HG02642 (cell line): ENCODE data around the gene CDKAL1.
"Not testable (repeated sequence)": the region's sequence is repeated elsewhere in the genome, so short reads cannot be mapped to it uniquely, and the experiment has no call there.

Experiments
- ATAC-seq: cut with Tn5 transposase; IDR thresholded peaks from one replicate; pipeline ENCODE4 v1.9.1; 2021; ENCODE audit warnings: mild to moderate bottlenecking; ENCODE audit not compliant: unreplicated experiment, poor library complexity

The CDKAL1 gene

DNA sequence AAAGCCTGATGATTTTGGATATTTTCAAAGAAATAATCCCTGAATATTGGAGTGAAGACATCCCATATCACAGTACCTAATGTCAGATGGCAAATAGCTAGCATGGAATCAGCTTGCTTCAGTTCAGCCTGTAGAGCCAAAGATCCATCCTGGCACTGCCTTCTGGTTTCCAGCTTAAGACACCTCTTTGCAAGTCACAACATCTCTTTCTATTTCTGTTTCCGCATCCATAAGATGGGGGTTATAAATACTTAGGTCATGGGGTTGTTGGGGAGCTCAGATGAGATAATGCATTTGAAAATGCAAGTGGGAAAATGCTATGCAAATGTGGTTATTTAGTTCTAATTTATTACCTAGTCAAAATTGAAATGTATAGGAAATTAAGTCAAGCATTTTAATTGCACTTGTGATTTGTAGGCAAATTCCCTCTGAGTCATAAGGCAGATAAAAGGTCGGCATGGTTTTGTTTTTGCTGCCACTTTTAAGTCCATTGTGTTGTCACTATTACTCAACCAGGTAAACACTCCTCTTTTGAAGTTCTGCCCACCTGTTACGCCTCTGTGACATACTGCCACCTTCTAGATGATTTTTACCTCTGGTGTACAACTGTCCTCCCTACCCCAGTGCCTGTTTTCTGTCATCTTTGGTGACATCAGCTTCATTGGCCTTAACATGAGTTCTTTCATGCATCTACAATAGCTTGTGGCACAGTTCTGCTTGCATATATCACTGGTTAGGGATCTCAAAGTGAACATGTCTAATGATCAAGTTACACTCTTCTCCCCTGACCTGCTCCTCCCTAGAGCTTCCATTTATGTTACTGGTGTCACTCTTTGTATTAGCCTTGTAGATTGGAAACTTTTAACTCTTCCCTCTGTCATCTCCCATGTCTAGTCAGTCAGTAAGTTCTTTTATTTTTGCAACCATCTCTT, 96.6 kb downstream of the CDKAL1 start:
- no peak for ATAC-seq

- ATAC-seq, result no peak
Measured at GRCh38 chr6:20631549-20631924, 97.3 kb downstream of the CDKAL1 start.

DNA sequence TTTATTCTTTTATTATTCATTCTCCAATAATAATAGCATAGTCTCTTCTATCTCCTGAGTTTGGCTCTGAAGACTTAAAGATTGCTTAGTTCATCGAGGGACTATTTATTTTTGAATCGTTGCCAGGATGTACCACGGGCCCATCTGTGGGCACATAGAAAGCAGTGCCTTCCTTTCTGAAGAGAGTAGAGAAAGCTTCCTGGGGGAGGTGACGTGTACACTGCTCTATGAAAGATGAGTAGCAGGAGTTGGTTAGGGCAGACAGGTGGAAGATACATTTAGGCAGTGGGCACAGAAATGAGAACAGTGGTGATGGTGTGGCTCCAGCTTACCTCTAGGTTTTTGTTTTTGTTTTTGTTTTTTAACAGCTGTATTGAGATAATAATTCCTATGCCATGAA, 98.4 kb downstream of the CDKAL1 start:
- ATAC-seq, result no peak

- no peak for ATAC-seq
Measured at GRCh38 chr6:20633566-20634340, 99.5 kb downstream of the CDKAL1 start.

DNA sequence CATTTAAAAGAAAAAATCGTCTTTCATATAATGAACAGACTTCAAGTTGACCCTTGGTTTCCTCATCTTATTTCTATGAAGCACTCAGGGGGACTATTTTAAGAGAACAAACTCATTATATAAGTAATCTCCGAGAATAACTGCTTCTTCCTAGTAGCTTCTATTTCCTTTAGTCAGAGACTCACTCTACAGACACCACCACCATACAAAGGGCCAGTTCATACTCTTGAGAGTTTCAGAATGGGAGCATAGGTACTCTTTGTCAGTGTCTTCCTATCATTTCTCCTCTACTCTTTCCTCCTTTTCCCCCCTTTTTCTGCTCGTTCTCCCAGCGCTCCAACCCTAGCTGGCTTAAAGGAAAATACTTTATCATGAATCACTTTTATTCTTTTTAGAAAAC, 104.9 kb downstream of the CDKAL1 start:
- ATAC-seq, result no peak

DNA sequence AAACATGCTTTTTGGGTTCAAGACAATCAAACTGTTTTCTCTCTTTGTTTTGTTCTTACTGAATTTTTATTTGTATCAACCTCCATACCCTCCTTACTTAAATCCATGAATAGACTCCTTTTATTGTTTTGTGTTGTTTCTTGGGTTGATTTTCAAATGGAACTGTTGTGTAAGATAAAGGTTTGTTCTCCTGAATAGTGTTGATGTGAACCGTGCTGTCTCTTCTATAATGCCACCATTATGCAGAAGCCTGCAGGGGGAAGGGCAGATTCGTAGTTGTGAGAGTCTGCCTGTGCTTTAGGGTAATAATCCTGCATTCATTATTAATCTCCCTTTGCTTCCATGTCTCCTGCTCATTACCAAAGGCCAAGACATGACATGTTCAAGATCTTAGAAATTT, 105.9 kb downstream of the CDKAL1 start:
- ATAC-seq, result no peak

DNA sequence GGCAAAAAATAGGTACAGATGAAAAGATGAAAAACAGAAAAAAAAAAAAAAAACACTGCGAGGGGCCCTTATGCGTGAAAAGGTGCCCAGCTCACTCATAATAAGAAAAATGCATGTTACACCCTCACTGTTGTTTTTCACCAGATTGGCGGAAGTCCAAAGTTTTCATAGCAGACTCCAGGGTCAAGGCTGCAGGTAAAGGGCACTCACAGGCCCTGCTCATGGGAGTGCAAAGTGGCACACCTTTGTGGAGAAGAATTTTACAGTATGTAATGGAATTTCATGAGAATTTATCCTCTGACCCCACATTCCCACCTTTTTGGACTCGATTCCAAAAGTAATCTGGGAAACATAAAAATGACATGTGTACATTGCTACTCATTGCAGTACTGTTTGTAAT, 108.2 kb downstream of the CDKAL1 start:
- no peak for ATAC-seq

DNA sequence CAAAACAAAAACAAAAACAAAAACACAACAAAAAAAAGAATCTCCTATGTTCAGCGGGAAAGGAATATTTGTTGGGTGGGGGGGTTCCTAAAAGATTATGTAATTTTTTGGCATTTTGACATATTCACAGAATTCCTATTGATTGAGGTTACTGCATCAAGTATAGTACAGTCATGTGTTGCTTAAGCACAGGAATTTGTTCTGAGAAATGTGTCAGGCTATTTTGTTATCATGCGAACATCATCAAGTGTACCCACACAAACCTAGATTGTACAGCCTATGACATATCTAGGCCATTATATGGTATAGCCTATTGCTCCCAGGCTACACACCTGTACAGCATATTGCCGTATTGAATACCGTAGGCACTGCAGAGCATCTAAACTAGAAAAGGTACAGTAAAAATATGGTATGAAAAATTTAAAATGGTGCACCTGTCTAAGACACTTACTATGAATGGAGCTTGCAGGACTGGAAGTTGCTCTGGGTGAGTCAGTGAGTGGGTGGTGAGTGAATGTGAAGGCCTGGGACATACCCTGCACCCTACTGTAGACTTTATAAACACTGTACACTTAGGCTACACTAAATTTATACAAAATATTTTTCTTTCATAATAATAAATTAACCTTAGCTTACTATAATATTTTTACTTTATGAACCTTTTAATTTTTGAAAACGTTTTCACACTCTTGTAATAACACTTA, 110.6 kb downstream of the CDKAL1 start:
- no peak for ATAC-seq

- not testable (repeated sequence) for ATAC-seq
Measured at GRCh38 chr6:20645572-20645971, 111.3 kb downstream of the CDKAL1 start.

DNA sequence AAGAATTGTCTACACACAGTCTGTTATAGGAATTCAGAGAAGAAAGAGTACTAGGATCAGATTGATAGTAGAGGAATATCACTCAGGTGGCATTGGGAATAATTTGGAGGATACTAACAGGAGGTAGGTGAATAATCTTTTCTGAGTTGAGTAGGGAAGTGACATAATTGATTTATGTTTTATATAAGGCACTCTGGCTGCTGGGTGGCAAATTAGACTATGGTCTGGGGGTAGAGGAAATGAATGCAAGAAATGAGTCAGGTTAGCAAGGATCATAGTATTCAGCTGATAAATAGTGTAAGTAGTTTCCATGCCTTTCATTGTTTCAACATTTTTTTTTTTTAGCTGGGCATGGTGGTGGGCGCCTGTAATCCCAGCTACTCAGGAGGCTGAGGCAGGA, 113.3 kb downstream of the CDKAL1 start:
- ATAC-seq, result no peak

GRCh38 chr6:20649696-20650470, 115.6 kb downstream of the CDKAL1 start:
- ATAC-seq, result not testable (repeated sequence)

- no peak for ATAC-seq
Measured at GRCh38 chr6:20652299-20653084, 118.2 kb downstream of the CDKAL1 start.

DNA sequence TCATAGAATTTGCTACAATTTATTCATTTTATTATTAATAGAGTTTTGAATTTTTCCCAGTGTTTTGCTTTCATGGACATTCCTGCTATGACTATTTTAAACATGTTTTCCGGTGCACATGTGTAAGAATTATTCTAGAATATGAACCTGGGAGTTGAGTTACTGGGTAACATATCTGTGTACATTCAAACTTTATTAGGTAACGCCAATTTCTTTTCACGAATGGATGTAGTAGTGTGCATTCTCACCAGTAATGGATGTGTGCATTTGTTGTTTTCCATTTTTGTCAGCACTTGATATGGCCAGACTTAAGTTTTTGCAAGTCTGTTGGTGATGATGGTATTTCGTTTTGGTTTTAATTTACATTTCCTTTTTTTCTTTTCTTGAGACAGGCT, 118.8 kb downstream of the CDKAL1 start:
- no peak for ATAC-seq

DNA sequence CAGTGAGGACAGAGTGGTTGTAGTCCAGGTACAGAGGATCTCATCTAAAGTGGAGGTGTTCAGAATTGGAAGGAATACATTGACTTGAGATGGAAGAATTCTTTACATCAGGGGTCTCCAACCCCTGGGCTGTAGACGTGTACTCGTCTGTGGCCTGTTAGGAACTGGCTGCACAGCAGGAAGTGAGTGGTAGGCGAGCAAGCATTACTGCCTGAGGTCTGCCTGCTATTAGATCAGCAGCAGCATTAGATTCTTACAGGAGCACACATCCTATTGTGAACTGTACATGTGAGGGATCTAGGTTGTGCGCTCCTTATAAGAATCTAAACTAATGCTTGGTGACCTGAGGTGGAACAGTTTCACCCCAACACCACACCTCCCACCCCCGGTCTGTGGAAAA, 121.1 kb downstream of the CDKAL1 start:
- no peak for ATAC-seq

DNA sequence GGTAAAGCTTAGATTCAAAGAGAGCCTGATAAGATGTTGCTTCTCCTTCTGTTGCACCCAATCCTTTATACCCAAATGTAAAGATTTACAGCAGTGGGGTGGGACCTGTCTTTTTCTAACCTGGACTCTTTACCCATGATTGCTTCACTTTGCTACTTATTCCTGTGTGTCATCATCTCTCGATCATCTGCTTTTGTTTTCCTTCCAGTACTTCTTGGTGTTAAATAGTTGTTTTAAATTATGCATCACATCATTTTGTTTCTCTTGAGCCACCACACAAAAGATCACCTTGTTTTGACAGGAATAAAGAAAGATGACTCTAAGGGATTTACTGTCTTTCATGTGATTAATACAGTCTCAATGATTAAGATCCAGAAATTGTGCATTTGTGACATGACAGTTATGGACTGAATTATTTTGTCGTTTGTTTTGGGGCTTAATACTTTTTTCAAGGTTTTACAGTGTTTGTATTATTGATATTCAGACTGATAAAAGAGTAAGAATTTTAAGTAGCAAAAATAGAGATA, 123.1 kb downstream of the CDKAL1 start:
- ATAC-seq, result no peak

GRCh38 chr6:20658053-20658452, 123.8 kb downstream of the CDKAL1 start:
- no peak for ATAC-seq

DNA sequence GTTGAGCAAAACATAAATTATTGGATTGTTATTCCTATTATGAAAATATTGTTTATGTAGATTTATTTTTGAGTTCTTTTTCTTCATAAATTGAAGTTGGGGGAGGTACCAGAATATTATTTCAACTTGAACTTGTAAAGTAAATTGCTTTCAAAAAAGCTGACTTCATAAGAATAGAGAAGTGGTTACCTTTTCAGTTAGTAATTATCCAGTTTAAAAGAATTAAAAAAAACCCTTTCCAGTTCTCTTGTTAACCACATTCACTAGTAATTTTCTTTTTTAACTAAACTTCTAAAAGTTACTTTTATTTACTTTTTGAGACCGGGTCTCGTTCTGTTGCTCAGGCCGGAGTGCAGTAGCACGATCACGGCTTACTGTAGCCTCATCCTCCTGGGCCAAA, 124.3 kb downstream of the CDKAL1 start:
- no peak for ATAC-seq

DNA sequence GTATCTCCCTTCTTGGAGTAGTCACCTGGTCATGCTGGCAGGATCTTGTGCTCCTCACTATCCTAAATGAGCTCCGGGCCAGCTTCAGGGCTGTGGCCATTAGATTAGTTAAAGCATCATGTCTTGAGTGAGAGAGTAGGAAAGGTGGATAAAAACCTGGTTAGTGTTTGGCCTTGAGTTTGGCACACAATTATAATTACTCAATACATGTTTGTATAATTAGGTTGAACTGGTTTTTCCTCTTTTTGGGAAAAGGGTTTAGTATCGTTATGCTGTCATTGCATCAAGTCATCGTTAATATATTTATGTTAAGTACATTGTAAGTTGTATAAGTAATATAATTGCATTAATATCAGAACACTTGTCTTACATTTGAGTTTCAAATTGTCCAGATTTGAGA, 126.3 kb downstream of the CDKAL1 start:
- ATAC-seq, result no peak

DNA sequence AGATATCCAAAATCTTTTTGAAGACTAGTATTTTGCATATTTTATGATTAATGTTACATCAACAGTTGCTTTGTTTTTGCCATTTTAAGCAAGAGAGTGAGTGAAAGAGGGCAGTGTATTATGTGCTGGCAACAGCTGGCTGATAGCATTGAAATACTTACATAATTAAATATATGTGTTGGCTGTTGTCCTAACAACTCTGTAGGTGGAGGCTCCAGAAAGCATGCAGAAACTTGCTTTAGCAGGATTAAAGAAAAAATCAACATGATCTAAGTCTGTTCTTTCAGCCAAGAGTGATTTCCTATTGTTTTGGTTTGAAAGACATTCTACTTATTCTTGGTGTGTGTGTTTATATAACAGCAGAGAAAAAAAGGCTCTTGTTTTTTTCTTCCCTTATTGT, 127.5 kb downstream of the CDKAL1 start:
- ATAC-seq, result no peak
